Measurements from ENCODE around the gene CD55. TPM values are rescaled to one million over a fixed set of nuclear protein-coding genes. Genes with fewer than 3 reads are reported as not detected.

CD55 gene
- total RNA-seq, 2 donors from 2014 or later, result 22.8 to 30.2 TPM

DNA sequence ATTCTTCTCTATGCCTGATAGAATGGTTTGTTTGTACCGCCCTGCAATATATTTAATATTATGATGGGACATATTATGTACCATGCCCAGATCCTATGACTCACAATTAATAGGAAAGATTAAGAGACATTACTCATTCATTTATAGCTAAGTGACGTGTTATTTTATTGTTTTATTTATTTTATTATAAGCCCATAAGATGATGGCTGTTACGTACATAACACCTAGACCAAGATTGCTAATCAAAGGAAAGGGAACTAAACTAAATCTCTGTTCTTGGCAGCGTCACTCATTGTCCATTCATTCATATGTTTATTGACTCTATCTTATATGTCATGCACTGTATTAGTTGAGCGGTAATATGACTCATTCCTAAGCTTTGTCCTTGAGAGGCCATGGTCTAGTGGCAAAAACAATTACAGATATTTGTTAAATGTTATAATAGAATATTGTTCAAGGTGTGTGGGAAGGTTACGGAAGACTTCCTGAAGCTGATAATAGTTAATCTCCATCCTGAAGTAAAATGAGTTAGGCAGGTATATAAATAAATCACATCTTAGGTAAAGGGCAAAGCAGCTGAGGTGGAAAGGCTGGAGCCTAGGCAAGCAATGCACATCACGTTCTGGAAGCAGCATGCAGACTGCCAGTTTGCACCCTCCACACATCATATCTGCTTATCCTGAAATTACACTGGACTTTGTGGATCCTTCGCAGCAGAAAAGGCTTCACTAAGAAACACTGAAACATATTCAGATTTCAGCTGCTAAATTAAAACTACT, 16.6 kb upstream of the CD55 start:
- no peaks in the 10 kb centered on the region for H3K36me3 ChIP-seq
- H3K4me1 ChIP-seq (replicated peaks), result no peaks in the 10 kb centered on the region
- H3K27me3 ChIP-seq (replicated peaks; ENCODE audit: insufficient read depth), result no peaks in the 10 kb centered on the region
- intact Hi-C loops (cut with DNase I), result no loop called here
- no peak for DNase-seq (ENCODE audit: low spot score)
- WGBS, result 90% methylated on average over 8 of the region's 8 CpGs
- no peaks in the 10 kb centered on the region for H3K9me3 ChIP-seq
- no peak overlapping the region for H3K4me3 ChIP-seq
- TF ChIP-seq POLR2A (IDR thresholded peaks at IDR 0.05), result no peak
- TF ChIP-seq, protein P1, sequence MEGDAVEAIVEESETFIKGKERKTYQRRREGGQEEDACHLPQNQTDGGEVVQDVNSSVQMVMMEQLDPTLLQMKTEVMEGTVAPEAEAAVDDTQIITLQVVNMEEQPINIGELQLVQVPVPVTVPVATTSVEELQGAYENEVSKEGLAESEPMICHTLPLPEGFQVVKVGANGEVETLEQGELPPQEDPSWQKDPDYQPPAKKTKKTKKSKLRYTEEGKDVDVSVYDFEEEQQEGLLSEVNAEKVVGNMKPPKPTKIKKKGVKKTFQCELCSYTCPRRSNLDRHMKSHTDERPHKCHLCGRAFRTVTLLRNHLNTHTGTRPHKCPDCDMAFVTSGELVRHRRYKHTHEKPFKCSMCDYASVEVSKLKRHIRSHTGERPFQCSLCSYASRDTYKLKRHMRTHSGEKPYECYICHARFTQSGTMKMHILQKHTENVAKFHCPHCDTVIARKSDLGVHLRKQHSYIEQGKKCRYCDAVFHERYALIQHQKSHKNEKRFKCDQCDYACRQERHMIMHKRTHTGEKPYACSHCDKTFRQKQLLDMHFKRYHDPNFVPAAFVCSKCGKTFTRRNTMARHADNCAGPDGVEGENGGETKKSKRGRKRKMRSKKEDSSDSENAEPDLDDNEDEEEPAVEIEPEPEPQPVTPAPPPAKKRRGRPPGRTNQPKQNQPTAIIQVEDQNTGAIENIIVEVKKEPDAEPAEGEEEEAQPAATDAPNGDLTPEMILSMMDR (IDR thresholded peaks at IDR 0.05), result no peak
- no peak for TF ChIP-seq POLR2AphosphoS5 (IDR thresholded peaks at IDR 0.05)
- H3K27ac ChIP-seq, result no peak overlapping the region

GRCh38 chr1:207305489-207305873, 16.0 kb upstream of the CD55 start:
- H3K4me1 ChIP-seq (replicated peaks), result no peaks in the 10 kb centered on the region
- H3K4me3 ChIP-seq, result no peak overlapping the region
- H3K27me3 ChIP-seq (replicated peaks; ENCODE audit: insufficient read depth), result no peaks in the 10 kb centered on the region
- intact Hi-C loops (cut with DNase I), result no loop called here
- H3K27ac ChIP-seq, result no peak overlapping the region
- no peak for DNase-seq (ENCODE audit: low spot score)
- H3K9me3 ChIP-seq, result no peaks in the 10 kb centered on the region
- no peaks in the 10 kb centered on the region for H3K36me3 ChIP-seq
- WGBS, result 90% methylated on average over 6 of the region's 6 CpGs
- no peak for TF ChIP-seq POLR2AphosphoS5 (IDR thresholded peaks at IDR 0.05)

- TF ChIP-seq POLR2AphosphoS5 (IDR thresholded peaks at IDR 0.05) (no peak), POLR2A (IDR thresholded peaks at IDR 0.05) (no peak)
- TF ChIP-seq, protein P1 (IDR thresholded peaks at IDR 0.05), result no peak
- H3K27me3 ChIP-seq (replicated peaks; ENCODE audit: insufficient read depth), result no peaks in the 10 kb centered on the region
- no peaks in the 10 kb centered on the region for H3K4me1 ChIP-seq (replicated peaks)
- no peak overlapping the region for H3K4me3 ChIP-seq
- intact Hi-C loops (cut with DNase I), result no loop called here
- H3K9me3 ChIP-seq, result no peaks in the 10 kb centered on the region
- no peak for DNase-seq (ENCODE audit: low spot score)
- no peaks in the 10 kb centered on the region for H3K36me3 ChIP-seq
- 98% methylated on average over 1 of the region's 1 CpG for WGBS
- no peak overlapping the region for H3K27ac ChIP-seq
These were observed 15.5 kb upstream of the CD55 start for GRCh38 chr1:207306023-207306422.

GRCh38 chr1:207306603-207307002, 14.9 kb upstream of the CD55 start:
- Histone ChIP-seq H3K4me3 (no peak overlapping the region), H3K36me3 (no peaks in the 10 kb centered on the region), H3K27ac (no peak overlapping the region), H3K9me3 (no peaks in the 10 kb centered on the region), H3K27me3 (replicated peaks; ENCODE audit: insufficient read depth) (no peaks in the 10 kb centered on the region), H3K4me1 (replicated peaks) (no peaks in the 10 kb centered on the region)
- DNase-seq (ENCODE audit: low spot score), result no peak
- TF ChIP-seq POLR2AphosphoS5 (IDR thresholded peaks at IDR 0.05) (no peak), POLR2A (IDR thresholded peaks at IDR 0.05) (no peak)
- TF ChIP-seq, protein P1 (IDR thresholded peaks at IDR 0.05), result no peak
- WGBS, result 73% methylated on average over 5 of the region's 5 CpGs
- intact Hi-C loops (cut with DNase I), result no loop called here

DNA sequence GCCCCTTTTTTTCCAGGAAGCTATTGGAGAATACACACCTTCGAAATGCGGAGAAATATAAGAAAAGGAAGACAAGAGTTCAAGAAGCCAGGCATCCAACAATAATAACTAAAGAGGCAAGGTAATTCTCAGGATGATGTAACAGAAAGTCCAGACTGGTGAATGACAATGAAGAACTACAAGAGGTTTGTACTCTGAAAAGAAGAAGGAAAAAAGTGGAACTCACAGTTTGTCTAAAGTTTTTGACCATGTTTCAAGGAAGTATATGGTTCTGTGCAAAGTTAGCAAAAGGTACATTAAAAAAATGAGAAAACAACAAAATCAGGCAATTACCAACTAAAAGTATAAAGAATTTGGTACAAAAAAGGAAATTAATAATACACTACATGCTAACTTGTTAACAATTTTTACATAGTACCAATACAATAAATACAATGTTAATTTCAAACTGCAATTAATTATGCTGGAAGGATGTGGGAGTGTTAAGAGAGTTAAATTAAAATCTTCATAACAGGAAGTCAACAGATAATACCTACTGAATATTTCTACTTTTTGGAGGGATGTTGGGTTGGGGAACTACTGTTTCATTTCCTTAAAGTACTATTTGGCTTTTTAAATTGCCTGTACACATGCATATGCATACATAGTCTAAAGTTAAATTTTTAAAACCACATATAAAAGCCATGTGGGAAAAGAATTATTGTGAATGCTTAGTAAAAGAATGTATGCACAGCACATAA, 12.9 kb upstream of the CD55 start:
- Histone ChIP-seq H3K9me3 (no peaks in the 10 kb centered on the region), H3K27me3 (replicated peaks; ENCODE audit: insufficient read depth) (no peaks in the 10 kb centered on the region), H3K36me3 (no peaks in the 10 kb centered on the region), H3K27ac (no peak overlapping the region), H3K4me3 (no peak overlapping the region), H3K4me1 (replicated peaks) (no peaks in the 10 kb centered on the region)
- DNase-seq (ENCODE audit: low spot score), result no peak
- 99% methylated on average over 2 of the region's 2 CpGs for WGBS
- intact Hi-C loops (cut with DNase I), result no loop called here
- TF ChIP-seq, protein P1 (IDR thresholded peaks at IDR 0.05), result no peak
- no peak for TF ChIP-seq POLR2AphosphoS5 (IDR thresholded peaks at IDR 0.05)
- no peak for TF ChIP-seq POLR2A (IDR thresholded peaks at IDR 0.05)

All from prostate gland (tissue), 2 donors.